ENCODE data around the gene PALLD. TPM values are rescaled to one million over a fixed set of nuclear protein-coding genes. Genes with fewer than 3 reads are reported as not detected.

The PALLD gene
- total and polyA plus RNA-seq, 2 donors (not counting 3 experiments of a cell fraction or from before 2014, with no cell fraction given), result 13.4 to 48.2 TPM

- peak overlapping the region; percentile 30 for H2AFZ ChIP-seq (ENCODE audit: low read depth, low read length)
- H3K4me2 ChIP-seq (ENCODE audit: insufficient read depth, low read length), result peak overlapping the region; percentile 83
- CTCF ChIA-PET, result interaction anchor here (0.9 to 2.1 kb wide), 12 partner anchors 9 to 289 kb away, joined by 3 to 23 read pairs (median 4); no protein-coding TSS in a partner anchor
- peaks cover 34% of the 10 kb centered on the region for H3K4me1 ChIP-seq (ENCODE audit: control insufficient read depth, extremely low read depth, insufficient read depth, low read length)
- H4K20me1 ChIP-seq (replicated peaks; ENCODE audit: control insufficient read depth, extremely low read depth, insufficient read depth, low read length), result no peaks in the 10 kb centered on the region
- TF ChIP-seq JUN (IDR thresholded peaks at IDR 0.05; ENCODE audit: borderline replicate concordance, insufficient read depth, insufficient read length, low read depth) (no peak), MYC (IDR thresholded peaks at IDR 0.05; ENCODE audit: low read depth, low read length) (no peak), GATA2 (IDR thresholded peaks at IDR 0.05; ENCODE audit: insufficient read depth, insufficient read length, low read depth, low read length) (no peak), FOS (IDR thresholded peaks at IDR 0.05; ENCODE audit: borderline replicate concordance, insufficient read depth, low read length) (no peak), POLR2A (IDR thresholded peaks at IDR 0.05; ENCODE audit: low read depth, low read length) (no peak), EZH2 (IDR thresholded peaks at IDR 0.05; ENCODE audit: borderline replicate concordance, low read depth, low read length, severe bottlenecking) (no peak), MAX (IDR thresholded peaks at IDR 0.05; ENCODE audit: insufficient read depth, insufficient read length) (no peak), POLR2AphosphoS5 (IDR thresholded peaks at IDR 0.05; ENCODE audit: insufficient read depth, low read depth, low read length) (no peak), CTCF (IDR thresholded peaks at IDR 0.05; ENCODE audit: extremely low read depth in 1 of 2, insufficient read depth in 1 of 2, low read depth in 1 of 2, low read length in 2 of 2) (no peak)
- intact Hi-C loops (cut with micrococcal nuclease) (loop anchor here (2.0 kb wide), 2 partner anchors 34 to 74 kb away; no protein-coding TSS in a partner anchor), dilution Hi-C loops (cut with MboI; ENCODE audit: extremely low pct_ligation_motif_present, low sequenced_read_pairs) (no loop called here)
- FAIRE-seq (no peak), DNase-seq (ENCODE audit: low read depth, low spot score) (peak; percentile 50)
- H3K27me3 ChIP-seq (ENCODE audit: control insufficient read depth in 2 of 2, insufficient read depth in 2 of 2, low read length in 2 of 2), result no peaks in the 10 kb centered on the region
- no peak overlapping the region for H3K27ac ChIP-seq (ENCODE audit: insufficient read depth, low read depth, low read length)
- peak overlapping the region; percentile 38 to 77 (median 51) for H3K4me3 ChIP-seq (replicated peaks in 1 of 3; ENCODE audit: insufficient read depth in 1 of 3, low read depth in 1 of 3, low read length in 3 of 3)
- POLR2A ChIA-PET, result interaction anchor here (1.2 to 1.6 kb wide), 2 partner anchors 27 to 199 kb away, joined by 3 to 4 read pairs; no protein-coding TSS in a partner anchor
- no peaks in the 10 kb centered on the region for H3K9me1 ChIP-seq (replicated peaks; ENCODE audit: control insufficient read depth, extremely low read depth, insufficient read depth, low read length)
- no peaks in the 10 kb centered on the region for H3K9me3 ChIP-seq (replicated peaks; ENCODE audit: control insufficient read depth, insufficient read depth, low read length)
- H3K9ac ChIP-seq (replicated peaks; ENCODE audit: extremely low read depth, insufficient read depth, low read length), result no peak overlapping the region
- no peaks in the 10 kb centered on the region for H3K79me2 ChIP-seq (ENCODE audit: control insufficient read depth, insufficient read depth, low read length)
- no TSS peak for BruUV-seq (replicated peaks)
- H3K36me3 ChIP-seq (ENCODE audit: control insufficient read depth in 2 of 2, extremely low read depth in 1 of 2, insufficient read depth in 2 of 2, low read length in 2 of 2), result no peaks in the 10 kb centered on the region
These were observed 135.5 kb downstream of the PALLD start for GRCh38 chr4:168632301-168632725.

Measured in endothelial cell of umbilical vein (primary cell).